Neural cell (in vitro differentiated cells): ENCODE results near the gene TGIF2. TPM values are rescaled to one million over a fixed set of nuclear protein-coding genes. Genes with fewer than 3 reads are reported as not detected.
"Not testable (repeated sequence)": the region's sequence is repeated elsewhere in the genome, so short reads cannot be mapped to it uniquely, and the experiment has no call there.

ENCODE experiments used
- H2AFZ ChIP-seq: fragments of 200-600, 300-800 bp; sonication (generic), shearing (Covaris generic); 2 replicates; pipeline ENCODE4 v1.6.0; 2014; ENCODE audit warnings: low read depth, mild to moderate bottlenecking, antibody characterized with exemption, low read length, moderate library complexity
- H3F3A ChIP-seq: fragments of 200-600 bp; shearing (Covaris generic); 2 replicates; pipeline ENCODE4 v1.6.1; 2016; ENCODE audit warnings: mild to moderate bottlenecking, moderate library complexity, mixed read lengths, antibody characterized with exemption, low read length; ENCODE audit not compliant: insufficient read depth, poor library complexity, severe bottlenecking
- H3K27ac ChIP-seq: fragments of 200-600, 300-800 bp; sonication (generic), shearing (Covaris generic); 2 replicates; pipeline ENCODE4 v1.5.1; 2014; ENCODE audit warnings: mild to moderate bottlenecking, low read length, moderate library complexity
- H3K27me3 ChIP-seq: fragments of 300-800, 200-600 bp; sonication (generic), shearing (Covaris generic); 2 replicates; pipeline ENCODE4 v1.6.0; 2014; ENCODE audit warnings: mild to moderate bottlenecking, low read depth, low read length, moderate library complexity; ENCODE audit not compliant: insufficient read depth
- H3K36me3 ChIP-seq: fragments of 300-800, 200-600 bp; sonication (generic), shearing (Covaris generic); 2 replicates; pipeline ENCODE4 v1.5.1; 2014; ENCODE audit warnings: mild to moderate bottlenecking, antibody characterized with exemption, low read length, moderate library complexity; ENCODE audit not compliant: insufficient read depth
- H3K4me2 ChIP-seq: fragments of 300-800, 200-600 bp; sonication (generic), shearing (Covaris generic); 2 replicates; pipeline ENCODE4 v1.6.0; 2014; ENCODE audit warnings: mild to moderate bottlenecking, low read length
- H3K4me3 ChIP-seq: fragments of 300-800, 200-600 bp; sonication (generic), shearing (Covaris generic); 2 replicates; pipeline ENCODE4 v1.5.1; 2014; ENCODE audit warnings: mild to moderate bottlenecking, low read length, moderate library complexity
- H3K79me2 ChIP-seq: fragments of 200-600 bp; shearing (Covaris generic); replicated peaks from 2 replicates; pipeline ENCODE4 v1.6.0; 2014; ENCODE audit warnings: mild to moderate bottlenecking, low read length, moderate library complexity; ENCODE audit not compliant: insufficient read depth
- H3K9ac ChIP-seq: fragments of 300-800, 200-600 bp; sonication (generic), shearing (Covaris generic); 2 replicates; pipeline ENCODE4 v1.6.1; 2016; ENCODE audit warnings: mild to moderate bottlenecking, low read length, mixed read lengths
- H3K9me2 ChIP-seq: fragments of 200-600 bp; shearing (Covaris generic); 2 replicates; pipeline ENCODE4 v1.6.1; 2016; ENCODE audit warnings: mild to moderate bottlenecking, low read length, mixed read lengths; ENCODE audit not compliant: insufficient read depth
- H3K9me3 ChIP-seq: fragments of 200-600, 300-800 bp; sonication (generic), shearing (Covaris generic); 2 replicates; pipeline ENCODE4 v1.6.1; 2016; ENCODE audit warnings: mild to moderate bottlenecking, mixed run types, low read length, moderate library complexity, mixed read lengths
- H4K20me1 ChIP-seq: fragments of 200-600 bp; shearing (Covaris generic); 2 replicates; pipeline ENCODE4 v1.6.1; 2016; ENCODE audit warnings: mild to moderate bottlenecking, mixed run types; ENCODE audit not compliant: insufficient read depth
- EP300 ChIP-seq: fragments of 450-650 bp; conservative IDR thresholded peaks from 2 replicates; pipeline ENCODE4 v1.6.1; 2014; ENCODE audit warnings: antibody characterized with exemption, mild to moderate bottlenecking, moderate library complexity; ENCODE audit not compliant: poor library complexity, severe bottlenecking
- EZH2 ChIP-seq: fragments of 200-600, 300-800 bp; shearing (Covaris generic), sonication (generic); IDR thresholded peaks from 2 replicates; pipeline ENCODE4 v1.6.1; 2014; ENCODE audit warnings: antibody characterized with exemption, low read length, borderline replicate concordance, mild to moderate bottlenecking; ENCODE audit not compliant: insufficient read depth, poor library complexity, severe bottlenecking
- MXI1 ChIP-seq: fragments of 450-650 bp; conservative IDR thresholded peaks from 2 replicates; pipeline ENCODE4 v1.6.1; 2014; ENCODE audit warnings: antibody characterized with exemption, mild to moderate bottlenecking; ENCODE audit not compliant: poor library complexity, severe bottlenecking
- POLR2AphosphoS5 ChIP-seq: IDR thresholded peaks from 2 replicates; pipeline ENCODE4 v1.6.1; 2012
- RAD21 ChIP-seq: fragments of 450-650 bp; conservative IDR thresholded peaks from 2 replicates; pipeline ENCODE4 v1.6.1; 2014; ENCODE audit warnings: antibody characterized with exemption, mild to moderate bottlenecking, moderate library complexity
- SMC3 ChIP-seq: fragments of 450-650 bp; conservative IDR thresholded peaks from 2 replicates; pipeline ENCODE4 v1.6.1; 2014; ENCODE audit warnings: antibody characterized with exemption, mild to moderate bottlenecking, moderate library complexity; ENCODE audit not compliant: poor library complexity
- TAF1 ChIP-seq: IDR thresholded peaks from 2 replicates; pipeline ENCODE4 v1.6.1; 2012; ENCODE audit warnings: low read depth
- polyA plus RNA-seq: library from polyadenylated mRNA; depleted of rRNA; stranded (reverse); fragments of >200 nt; gene quantifications from 2 replicates; pipeline ENCODE4 v1.2.3, GENCODE V29; 2014
- TF ChIP-seq, protein P1 (sequence below): IDR thresholded peaks from 2 replicates; pipeline ENCODE4 v1.6.1; 2012; ENCODE audit warnings: borderline replicate concordance
- TF ChIP-seq, protein P2 (sequence below): fragments of 450-650 bp; IDR thresholded peaks from 2 replicates; pipeline ENCODE4 v1.5.1; 2014; ENCODE audit warnings: antibody characterized with exemption, mild to moderate bottlenecking, moderate library complexity; ENCODE audit not compliant: poor library complexity, severe bottlenecking

Gene TGIF2
- polyA plus RNA-seq, 1 donor from 2014 or later = 3.3 TPM

DNA sequence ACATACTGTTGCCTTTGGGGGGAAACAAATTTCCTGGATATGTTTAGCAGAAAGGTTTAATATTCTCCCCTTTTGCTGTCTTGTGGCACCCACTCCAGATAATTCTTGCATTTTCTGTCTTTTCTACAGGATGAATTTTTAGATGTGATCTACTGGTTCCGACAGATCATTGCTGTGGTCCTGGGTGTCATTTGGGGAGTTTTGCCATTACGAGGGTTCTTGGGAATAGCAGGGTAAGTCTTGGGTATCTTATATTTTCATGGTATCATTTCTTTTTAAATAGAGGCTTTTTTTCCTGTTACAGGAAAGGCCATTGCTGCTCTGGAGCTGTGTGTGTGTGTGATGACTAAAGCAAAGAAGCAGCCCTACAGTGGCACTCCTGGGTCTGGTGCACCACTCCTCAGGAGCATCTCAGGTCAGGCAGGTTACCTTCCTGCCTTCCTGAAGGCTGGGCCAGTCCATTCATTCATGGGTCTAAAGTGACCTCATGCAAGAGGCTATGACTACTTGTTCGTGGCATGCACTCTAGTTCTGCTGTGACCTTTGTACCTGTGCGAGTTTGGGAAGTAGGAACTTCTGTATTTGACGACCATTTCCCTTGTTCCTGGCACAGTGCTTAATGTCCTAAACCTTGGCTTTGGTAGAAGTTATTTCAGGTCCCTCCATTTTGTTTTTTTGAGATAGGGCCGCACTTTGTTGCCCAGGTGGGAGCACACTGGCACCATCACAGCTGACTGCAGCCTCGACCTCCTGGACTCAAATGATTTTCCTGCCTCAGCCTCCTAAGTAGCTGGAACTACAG, 34.4 kb downstream of the TGIF2 start:
- no peak for TF ChIP-seq SMC3
- no peak for TF ChIP-seq POLR2AphosphoS5
- no peak overlapping the region for H3K4me2 ChIP-seq
- H3K27ac ChIP-seq = no peak overlapping the region
- H3K9me2 ChIP-seq = no peaks in the 10 kb centered on the region
- H3K27me3 ChIP-seq = no peaks in the 10 kb centered on the region
- H3F3A ChIP-seq = no peaks in the 10 kb centered on the region
- no peaks in the 10 kb centered on the region for H3K36me3 ChIP-seq
- H3K4me3 ChIP-seq = peak overlapping the region; percentile 99
- H3K9ac ChIP-seq = no peak overlapping the region
- no peaks in the 10 kb centered on the region for H3K9me3 ChIP-seq
- H2AFZ ChIP-seq = no peak overlapping the region
- no peaks in the 10 kb centered on the region for H4K20me1 ChIP-seq
- H3K79me2 ChIP-seq = peaks cover 25% of the 10 kb centered on the region

- not testable (repeated sequence) for H3K36me3 ChIP-seq, H3K9me3 ChIP-seq, H4K20me1 ChIP-seq, H3K4me3 ChIP-seq, H3K27ac ChIP-seq, H3K27me3 ChIP-seq, H2AFZ ChIP-seq, H3K9me2 ChIP-seq, H3K4me2 ChIP-seq, H3K9ac ChIP-seq, H3F3A ChIP-seq
- H3K79me2 ChIP-seq = peaks cover 25% of the 10 kb centered on the region
These were observed 35.0 kb downstream of the TGIF2 start for GRCh38 chr20:36608388-36608728.

GRCh38 chr20:36611625-36612024, 38.2 kb downstream of the TGIF2 start:
- Histone ChIP-seq H3K27ac (no peak overlapping the region), H3K27me3 (no peaks in the 10 kb centered on the region), H3K9ac (no peak overlapping the region), H2AFZ (no peak overlapping the region), H3K36me3 (no peaks in the 10 kb centered on the region), H4K20me1 (no peaks in the 10 kb centered on the region), H3F3A (no peaks in the 10 kb centered on the region), H3K4me2 (no peak overlapping the region), H3K9me2 (no peaks in the 10 kb centered on the region), H3K79me2 (peaks cover 15% of the 10 kb centered on the region), H3K9me3 (no peaks in the 10 kb centered on the region), H3K4me3 (no peak overlapping the region)
- TF ChIP-seq, protein P1, sequence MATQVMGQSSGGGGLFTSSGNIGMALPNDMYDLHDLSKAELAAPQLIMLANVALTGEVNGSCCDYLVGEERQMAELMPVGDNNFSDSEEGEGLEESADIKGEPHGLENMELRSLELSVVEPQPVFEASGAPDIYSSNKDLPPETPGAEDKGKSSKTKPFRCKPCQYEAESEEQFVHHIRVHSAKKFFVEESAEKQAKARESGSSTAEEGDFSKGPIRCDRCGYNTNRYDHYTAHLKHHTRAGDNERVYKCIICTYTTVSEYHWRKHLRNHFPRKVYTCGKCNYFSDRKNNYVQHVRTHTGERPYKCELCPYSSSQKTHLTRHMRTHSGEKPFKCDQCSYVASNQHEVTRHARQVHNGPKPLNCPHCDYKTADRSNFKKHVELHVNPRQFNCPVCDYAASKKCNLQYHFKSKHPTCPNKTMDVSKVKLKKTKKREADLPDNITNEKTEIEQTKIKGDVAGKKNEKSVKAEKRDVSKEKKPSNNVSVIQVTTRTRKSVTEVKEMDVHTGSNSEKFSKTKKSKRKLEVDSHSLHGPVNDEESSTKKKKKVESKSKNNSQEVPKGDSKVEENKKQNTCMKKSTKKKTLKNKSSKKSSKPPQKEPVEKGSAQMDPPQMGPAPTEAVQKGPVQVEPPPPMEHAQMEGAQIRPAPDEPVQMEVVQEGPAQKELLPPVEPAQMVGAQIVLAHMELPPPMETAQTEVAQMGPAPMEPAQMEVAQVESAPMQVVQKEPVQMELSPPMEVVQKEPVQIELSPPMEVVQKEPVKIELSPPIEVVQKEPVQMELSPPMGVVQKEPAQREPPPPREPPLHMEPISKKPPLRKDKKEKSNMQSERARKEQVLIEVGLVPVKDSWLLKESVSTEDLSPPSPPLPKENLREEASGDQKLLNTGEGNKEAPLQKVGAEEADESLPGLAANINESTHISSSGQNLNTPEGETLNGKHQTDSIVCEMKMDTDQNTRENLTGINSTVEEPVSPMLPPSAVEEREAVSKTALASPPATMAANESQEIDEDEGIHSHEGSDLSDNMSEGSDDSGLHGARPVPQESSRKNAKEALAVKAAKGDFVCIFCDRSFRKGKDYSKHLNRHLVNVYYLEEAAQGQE = no peak
- TF ChIP-seq, protein P2, sequence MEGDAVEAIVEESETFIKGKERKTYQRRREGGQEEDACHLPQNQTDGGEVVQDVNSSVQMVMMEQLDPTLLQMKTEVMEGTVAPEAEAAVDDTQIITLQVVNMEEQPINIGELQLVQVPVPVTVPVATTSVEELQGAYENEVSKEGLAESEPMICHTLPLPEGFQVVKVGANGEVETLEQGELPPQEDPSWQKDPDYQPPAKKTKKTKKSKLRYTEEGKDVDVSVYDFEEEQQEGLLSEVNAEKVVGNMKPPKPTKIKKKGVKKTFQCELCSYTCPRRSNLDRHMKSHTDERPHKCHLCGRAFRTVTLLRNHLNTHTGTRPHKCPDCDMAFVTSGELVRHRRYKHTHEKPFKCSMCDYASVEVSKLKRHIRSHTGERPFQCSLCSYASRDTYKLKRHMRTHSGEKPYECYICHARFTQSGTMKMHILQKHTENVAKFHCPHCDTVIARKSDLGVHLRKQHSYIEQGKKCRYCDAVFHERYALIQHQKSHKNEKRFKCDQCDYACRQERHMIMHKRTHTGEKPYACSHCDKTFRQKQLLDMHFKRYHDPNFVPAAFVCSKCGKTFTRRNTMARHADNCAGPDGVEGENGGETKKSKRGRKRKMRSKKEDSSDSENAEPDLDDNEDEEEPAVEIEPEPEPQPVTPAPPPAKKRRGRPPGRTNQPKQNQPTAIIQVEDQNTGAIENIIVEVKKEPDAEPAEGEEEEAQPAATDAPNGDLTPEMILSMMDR = no peak
- TF ChIP-seq POLR2AphosphoS5 (no peak), TAF1 (no peak), RAD21 (no peak), SMC3 (no peak), EP300 (no peak), MXI1 (no peak), EZH2 (no peak)
